SK-N-SH (cell line): Measurements from ENCODE around the gene NCSTN. TPM values are rescaled to one million over a fixed set of nuclear protein-coding genes. Genes with fewer than 3 reads are reported as not detected.

Experiments used
- CTCF ChIA-PET: fragments of 300-600, 350-600 bp; formaldehyde crosslinking; extraction: SDS; loops from one replicate; lab custom pipeline; 2021; lab: Yijun Ruan, JAX
- POLR2A ChIA-PET: fragments of 350-600 bp; sonication (Branson Sonifier 250); formaldehyde crosslinking; extraction: SDS; loops from one replicate; lab custom pipeline; 2020; ENCODE audit warnings: antibody characterized with exemption, inconsistent platforms; lab: Yijun Ruan, JAX
- DNase-seq: peaks from one replicate; pipeline ENCODE4 v3.0.0; 2012
- H2AFZ ChIP-seq: fragments of 200-600 bp; sonication (generic); 2 replicates; pipeline ENCODE4 v1.8.1; 2016; ENCODE audit warnings: antibody characterized with exemption, mild to moderate bottlenecking, low read depth
- H3F3A ChIP-seq: fragments of 200-600 bp; sonication (generic); replicated peaks from 2 replicates; pipeline ENCODE3; 2016; ENCODE audit warnings: antibody characterized with exemption, mild to moderate bottlenecking; ENCODE audit not compliant: insufficient read depth
- H3K27ac ChIP-seq, 2 experiments: fragments of 200-500 bp in 1 of 2; fragments of 200-600 bp in 1 of 2; sonication (Bioruptor generic) in 1 of 2; sonication (generic), shearing (Covaris generic) in 1 of 2; 2 replicates each; pipeline versions ENCODE4 v1.5.1 to v1.6.1; 2014 to 2016; ENCODE audit warnings: low read depth in 2 of 2, inconsistent platforms in 1 of 2, low read length in 1 of 2, mild to moderate bottlenecking in 1 of 2, mixed read lengths in 1 of 2
- H3K27me3 ChIP-seq: fragments of 200-600 bp; sonication (generic), shearing (Covaris generic); 2 replicates; pipeline ENCODE4 v1.6.1; 2016; ENCODE audit warnings: mixed run types; ENCODE audit not compliant: insufficient read depth
- H3K36me3 ChIP-seq, 2 experiments: fragments of 200-500 bp in 1 of 2; fragments of 200-600 bp in 1 of 2; sonication (Bioruptor generic) in 1 of 2; sonication (generic) in 1 of 2; replicated peaks in 1 of 2; 2 replicates each; pipeline versions ENCODE3 to v1.5.1; 2014 to 2016; ENCODE audit warnings: low read length in 1 of 2, mild to moderate bottlenecking in 1 of 2; ENCODE audit not compliant: insufficient read depth in 2 of 2, control insufficient read depth in 1 of 2
- H3K4me1 ChIP-seq, 2 experiments: fragments of 200-500 bp in 1 of 2; fragments of 200-600 bp in 1 of 2; sonication (Bioruptor generic) in 1 of 2; sonication (generic), shearing (Covaris generic) in 1 of 2; 2 replicates each; pipeline versions ENCODE4 v1.5.1 to v1.6.1; 2014 to 2016; ENCODE audit warnings: low read depth in 1 of 2, low read length in 1 of 2, mixed run types in 1 of 2; ENCODE audit not compliant: insufficient read depth in 2 of 2, control insufficient read depth in 1 of 2
- H3K4me2 ChIP-seq: fragments of 200-600 bp; sonication (generic), shearing (Covaris generic); 2 replicates; pipeline ENCODE4 v1.6.1; 2017; ENCODE audit warnings: mixed run types
- H3K4me3 ChIP-seq, 2 experiments: fragments of 200-500 bp in 1 of 2; fragments of 200-600 bp in 1 of 2; sonication (Bioruptor generic) in 1 of 2; sonication (generic), shearing (Covaris generic) in 1 of 2; 2 replicates each; pipeline versions ENCODE4 v1.5.1 to v1.8.1; 2014 to 2016; ENCODE audit warnings: low read depth in 2 of 2, inconsistent platforms in 1 of 2, low read length in 1 of 2, mild to moderate bottlenecking in 1 of 2, mixed read lengths in 1 of 2, moderate library complexity in 1 of 2
- H3K79me2 ChIP-seq: fragments of 200-600 bp; sonication (generic); 2 replicates; pipeline ENCODE4 v1.8.1; 2017; ENCODE audit warnings: mild to moderate bottlenecking; ENCODE audit not compliant: insufficient read depth
- H3K9ac ChIP-seq: fragments of 200-600 bp; sonication (generic); 2 replicates; pipeline ENCODE4 v1.6.1; 2017; ENCODE audit warnings: mixed run types
- H3K9me2 ChIP-seq: fragments of 200-600 bp; sonication (generic); 2 replicates; pipeline ENCODE4 v1.6.1; 2017; ENCODE audit warnings: mixed run types
- H3K9me3 ChIP-seq: fragments of 200-600 bp; sonication (generic); 2 replicates; pipeline ENCODE4 v1.6.1; 2017; ENCODE audit warnings: mixed run types, mild to moderate bottlenecking, moderate library complexity
- H4K20me1 ChIP-seq: fragments of 200-600 bp; sonication (generic); 2 replicates; pipeline ENCODE4 v1.6.1; 2017; ENCODE audit warnings: mild to moderate bottlenecking, mixed run types; ENCODE audit not compliant: insufficient read depth
- CHD2 ChIP-seq: fragments of 150-350 bp; IDR thresholded peaks from 2 replicates; pipeline ENCODE4 v1.6.1; 2018; ENCODE audit warnings: low read length; ENCODE audit not compliant: partially characterized antibody
- EP300 ChIP-seq, 2 experiments: IDR thresholded peaks; 2 replicates each; pipeline versions ENCODE4 v1.4.0 to v1.6.1; 2012; ENCODE audit warnings: borderline replicate concordance in 1 of 2, low read depth in 1 of 2, low read length in 1 of 2
- FOSL2 ChIP-seq: IDR thresholded peaks from 2 replicates; pipeline ENCODE4 v1.4.0; 2012; ENCODE audit warnings: low read depth, mild to moderate bottlenecking, moderate library complexity, borderline replicate concordance
- MEF2A ChIP-seq: IDR thresholded peaks from 2 replicates; pipeline ENCODE4 v1.4.0; 2012; ENCODE audit warnings: low read depth, borderline replicate concordance
- MXI1 ChIP-seq: IDR thresholded peaks from 2 replicates; pipeline ENCODE4 v1.6.1; 2012; ENCODE audit warnings: mild to moderate bottlenecking, low read depth, low read length, improper control_type of control experiment
- RXRA ChIP-seq: IDR thresholded peaks from 2 replicates; pipeline ENCODE4 v1.4.0; 2012; ENCODE audit warnings: low read depth, mild to moderate bottlenecking, borderline replicate concordance
- TAF1 ChIP-seq: IDR thresholded peaks from 2 replicates; pipeline ENCODE4 v1.6.1; 2012; ENCODE audit warnings: low read depth, mild to moderate bottlenecking, low read length, moderate library complexity, borderline replicate concordance
- TEAD4 ChIP-seq: IDR thresholded peaks from 2 replicates; pipeline ENCODE4 v1.4.0; 2012; ENCODE audit warnings: mild to moderate bottlenecking, borderline replicate concordance; ENCODE audit not compliant: insufficient read depth
- YY1 ChIP-seq: IDR thresholded peaks from 2 replicates; pipeline ENCODE4 v1.4.0; 2012; ENCODE audit warnings: low read depth, mild to moderate bottlenecking
- WGBS: methylation state at CpG from one replicate; pipeline ENCODE4 v1.1.6; 2017; ENCODE audit warnings: low lambda C conversion rate; 5-methylcytosine and 5-hydroxymethylcytosine counted together
- polyA plus RNA-seq, 3 experiments: library from polyadenylated mRNA; depleted of rRNA; stranded (reverse); fragments of >200 nt; gene quantifications; 2 replicates each; pipeline ENCODE4 v1.2.3, GENCODE V29; 2012
- TF ChIP-seq, protein P1 (sequence below): fragments of 200-600 bp; sonication (generic); IDR thresholded peaks from 2 replicates; pipeline ENCODE4 v1.6.1; 2017; ENCODE audit warnings: antibody characterized with exemption, mild to moderate bottlenecking, moderate library complexity
- TF ChIP-seq, protein P2 (sequence below): fragments of 150-350 bp; IDR thresholded peaks from 2 replicates; pipeline ENCODE4 v1.6.1; 2017; ENCODE audit warnings: antibody characterized with exemption, low read length, low read depth, borderline replicate concordance
- TF ChIP-seq, protein P3 (sequence below): IDR thresholded peaks from 2 replicates; pipeline ENCODE4 v1.6.1; 2012; ENCODE audit warnings: mild to moderate bottlenecking, low read depth, low read length, moderate library complexity

Gene NCSTN
- polyA plus RNA-seq, 1 of the 3 experiments (the other 2 are of a cell fraction) = 165 TPM

DNA sequence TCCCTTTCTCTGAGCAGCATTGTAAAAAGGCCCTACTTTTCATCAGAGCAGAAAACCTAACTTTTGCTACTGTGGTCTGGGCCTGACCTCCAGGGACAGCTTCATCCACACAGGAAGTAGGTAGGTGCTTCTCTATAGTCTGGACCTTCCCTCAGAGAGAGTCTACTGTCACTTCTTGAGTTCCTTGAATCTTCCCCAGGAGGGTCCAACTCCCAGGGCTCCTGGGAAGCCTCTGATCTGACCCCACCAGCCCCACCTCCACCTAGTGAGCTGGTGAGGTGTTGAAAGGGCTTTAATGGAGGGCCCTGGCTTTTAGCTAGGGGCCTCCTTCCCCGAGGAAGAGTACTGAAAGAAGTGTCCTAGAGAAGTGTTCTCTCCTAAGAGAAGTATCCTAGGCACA is 54.5 kb downstream of the NCSTN start (continued):
- TF ChIP-seq MXI1 = no peak
- TF ChIP-seq, protein P1, sequence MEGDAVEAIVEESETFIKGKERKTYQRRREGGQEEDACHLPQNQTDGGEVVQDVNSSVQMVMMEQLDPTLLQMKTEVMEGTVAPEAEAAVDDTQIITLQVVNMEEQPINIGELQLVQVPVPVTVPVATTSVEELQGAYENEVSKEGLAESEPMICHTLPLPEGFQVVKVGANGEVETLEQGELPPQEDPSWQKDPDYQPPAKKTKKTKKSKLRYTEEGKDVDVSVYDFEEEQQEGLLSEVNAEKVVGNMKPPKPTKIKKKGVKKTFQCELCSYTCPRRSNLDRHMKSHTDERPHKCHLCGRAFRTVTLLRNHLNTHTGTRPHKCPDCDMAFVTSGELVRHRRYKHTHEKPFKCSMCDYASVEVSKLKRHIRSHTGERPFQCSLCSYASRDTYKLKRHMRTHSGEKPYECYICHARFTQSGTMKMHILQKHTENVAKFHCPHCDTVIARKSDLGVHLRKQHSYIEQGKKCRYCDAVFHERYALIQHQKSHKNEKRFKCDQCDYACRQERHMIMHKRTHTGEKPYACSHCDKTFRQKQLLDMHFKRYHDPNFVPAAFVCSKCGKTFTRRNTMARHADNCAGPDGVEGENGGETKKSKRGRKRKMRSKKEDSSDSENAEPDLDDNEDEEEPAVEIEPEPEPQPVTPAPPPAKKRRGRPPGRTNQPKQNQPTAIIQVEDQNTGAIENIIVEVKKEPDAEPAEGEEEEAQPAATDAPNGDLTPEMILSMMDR = no peak

DNA sequence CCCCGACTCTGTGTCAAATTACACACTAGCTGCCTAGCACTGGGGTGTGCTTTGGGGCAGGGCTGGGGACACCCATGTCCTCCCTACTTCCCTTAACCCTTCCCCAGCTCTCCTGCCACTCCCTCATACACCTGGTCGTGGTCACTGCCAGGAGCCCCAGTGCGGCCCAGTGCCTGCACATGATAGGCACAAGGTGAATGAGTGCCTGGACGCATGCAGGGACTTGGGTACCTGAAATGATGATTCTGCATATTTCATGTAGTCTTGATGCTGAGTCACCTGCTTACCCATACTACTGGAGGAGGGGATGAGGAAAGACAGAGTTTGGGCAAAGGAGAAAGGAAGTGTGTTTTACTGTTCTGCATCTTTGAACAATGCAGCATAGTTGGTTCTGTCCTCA is 55.6 kb downstream of the NCSTN start:
- 95% methylated on average over 3 of the region's 4 CpGs for WGBS
- TF ChIP-seq, protein P2, sequence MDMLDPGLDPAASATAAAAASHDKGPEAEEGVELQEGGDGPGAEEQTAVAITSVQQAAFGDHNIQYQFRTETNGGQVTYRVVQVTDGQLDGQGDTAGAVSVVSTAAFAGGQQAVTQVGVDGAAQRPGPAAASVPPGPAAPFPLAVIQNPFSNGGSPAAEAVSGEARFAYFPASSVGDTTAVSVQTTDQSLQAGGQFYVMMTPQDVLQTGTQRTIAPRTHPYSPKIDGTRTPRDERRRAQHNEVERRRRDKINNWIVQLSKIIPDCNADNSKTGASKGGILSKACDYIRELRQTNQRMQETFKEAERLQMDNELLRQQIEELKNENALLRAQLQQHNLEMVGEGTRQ = no peak
- TF ChIP-seq TAF1 (no peak), MEF2A (no peak), RXRA (no peak), TEAD4 (no peak), YY1 (no peak), CHD2 (no peak), EP300 (IDR thresholded peaks at IDR 0.05; ENCODE audit: borderline replicate concordance in 1 of 2, low read depth in 1 of 2, low read length in 1 of 2) (no peak), FOSL2 (no peak)
- TF ChIP-seq, protein P3, sequence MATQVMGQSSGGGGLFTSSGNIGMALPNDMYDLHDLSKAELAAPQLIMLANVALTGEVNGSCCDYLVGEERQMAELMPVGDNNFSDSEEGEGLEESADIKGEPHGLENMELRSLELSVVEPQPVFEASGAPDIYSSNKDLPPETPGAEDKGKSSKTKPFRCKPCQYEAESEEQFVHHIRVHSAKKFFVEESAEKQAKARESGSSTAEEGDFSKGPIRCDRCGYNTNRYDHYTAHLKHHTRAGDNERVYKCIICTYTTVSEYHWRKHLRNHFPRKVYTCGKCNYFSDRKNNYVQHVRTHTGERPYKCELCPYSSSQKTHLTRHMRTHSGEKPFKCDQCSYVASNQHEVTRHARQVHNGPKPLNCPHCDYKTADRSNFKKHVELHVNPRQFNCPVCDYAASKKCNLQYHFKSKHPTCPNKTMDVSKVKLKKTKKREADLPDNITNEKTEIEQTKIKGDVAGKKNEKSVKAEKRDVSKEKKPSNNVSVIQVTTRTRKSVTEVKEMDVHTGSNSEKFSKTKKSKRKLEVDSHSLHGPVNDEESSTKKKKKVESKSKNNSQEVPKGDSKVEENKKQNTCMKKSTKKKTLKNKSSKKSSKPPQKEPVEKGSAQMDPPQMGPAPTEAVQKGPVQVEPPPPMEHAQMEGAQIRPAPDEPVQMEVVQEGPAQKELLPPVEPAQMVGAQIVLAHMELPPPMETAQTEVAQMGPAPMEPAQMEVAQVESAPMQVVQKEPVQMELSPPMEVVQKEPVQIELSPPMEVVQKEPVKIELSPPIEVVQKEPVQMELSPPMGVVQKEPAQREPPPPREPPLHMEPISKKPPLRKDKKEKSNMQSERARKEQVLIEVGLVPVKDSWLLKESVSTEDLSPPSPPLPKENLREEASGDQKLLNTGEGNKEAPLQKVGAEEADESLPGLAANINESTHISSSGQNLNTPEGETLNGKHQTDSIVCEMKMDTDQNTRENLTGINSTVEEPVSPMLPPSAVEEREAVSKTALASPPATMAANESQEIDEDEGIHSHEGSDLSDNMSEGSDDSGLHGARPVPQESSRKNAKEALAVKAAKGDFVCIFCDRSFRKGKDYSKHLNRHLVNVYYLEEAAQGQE = no peak
- no peaks in the 10 kb centered on the region; the same call in 1 of the 2 replicates for H3K27me3 ChIP-seq
- ChIA-PET CTCF (interaction anchor here (3.7 kb wide), 1 partner anchor 22 kb away, joined by 21 read pairs; no protein-coding TSS in a partner anchor), POLR2A (no interaction called here)
- no peaks in the 10 kb centered on the region for H3K9me2 ChIP-seq
- no peaks in the 10 kb centered on the region for H3K36me3 ChIP-seq
- no peaks in the 10 kb centered on the region for H3F3A ChIP-seq
- H3K79me2 ChIP-seq = no peaks in the 10 kb centered on the region
- H3K9ac ChIP-seq = no peak overlapping the region
- no peak overlapping the region for H3K27ac ChIP-seq
- no peak for DNase-seq
- no peaks in the 10 kb centered on the region for H3K9me3 ChIP-seq
- H3K4me2 ChIP-seq = no peak overlapping the region
- H3K4me1 ChIP-seq = peaks cover 0 to 27% of the 10 kb centered on the region in 2 experiments; a peak in 2 of 4 replicates
- H4K20me1 ChIP-seq = no peaks in the 10 kb centered on the region
- H3K4me3 ChIP-seq = no peak overlapping the region
- no peak overlapping the region for H2AFZ ChIP-seq
